HG02870 (cell line): ENCODE measurements around the gene CHCHD1.
"Not testable (repeated sequence)": the region's sequence is repeated elsewhere in the genome, so short reads cannot be mapped to it uniquely, and the experiment has no call there.

Source experiments
- ATAC-seq: cut with Tn5 transposase; IDR thresholded peaks from one replicate; pipeline ENCODE4 v1.9.1; 2021; ENCODE audit warnings: mild to moderate bottlenecking, moderate library complexity; ENCODE audit not compliant: unreplicated experiment

CHCHD1 gene

GRCh38 chr10:73809061-73809818 is 27.4 kb downstream of the CHCHD1 start:
- no peak for ATAC-seq

- ATAC-seq = no peak
These were observed 28.5 kb downstream of the CHCHD1 start for GRCh38 chr10:73810358-73810734.

- peak; percentile 31 for ATAC-seq
These were observed 29.1 kb downstream of the CHCHD1 start for GRCh38 chr10:73810735-73811465.

GRCh38 chr10:73812657-73813056 is 30.8 kb downstream of the CHCHD1 start:
- no peak for ATAC-seq

- no peak for ATAC-seq
These were observed 31.5 kb downstream of the CHCHD1 start for GRCh38 chr10:73813333-73813732.

GRCh38 chr10:73814276-73814895 is 32.5 kb downstream of the CHCHD1 start:
- ATAC-seq = no peak

- no peak for ATAC-seq
These were observed 33.3 kb downstream of the CHCHD1 start for GRCh38 chr10:73814896-73815718.

- no peak for ATAC-seq
These were observed 33.8 kb downstream of the CHCHD1 start for GRCh38 chr10:73815719-73816030.

- no peak for ATAC-seq
These were observed 35.3 kb downstream of the CHCHD1 start for GRCh38 chr10:73816917-73817729.

- no peak for ATAC-seq
These were observed 36.0 kb downstream of the CHCHD1 start for GRCh38 chr10:73817826-73818225.

GRCh38 chr10:73818402-73818801 is 36.6 kb downstream of the CHCHD1 start:
- ATAC-seq = no peak

GRCh38 chr10:73819081-73819480 is 37.2 kb downstream of the CHCHD1 start:
- no peak for ATAC-seq

GRCh38 chr10:73819513-73820093 is 37.8 kb downstream of the CHCHD1 start:
- ATAC-seq = no peak

GRCh38 chr10:73823391-73823790 is 41.5 kb downstream of the CHCHD1 start:
- no peak for ATAC-seq

GRCh38 chr10:73824146-73824725 is 42.4 kb downstream of the CHCHD1 start:
- ATAC-seq = no peak

GRCh38 chr10:73827346-73828089 is 45.7 kb downstream of the CHCHD1 start:
- no peak for ATAC-seq

- no peak for ATAC-seq
These were observed 46.3 kb downstream of the CHCHD1 start for GRCh38 chr10:73828161-73828560.

GRCh38 chr10:73829090-73829489 is 47.2 kb downstream of the CHCHD1 start:
- ATAC-seq = not testable (repeated sequence)
